NCI-H2029 treated with DMSO at 0.1 percent for 48 hours (cell line): Measurements from ENCODE around the gene PHACTR2.

Experiments
- DNase-seq: peaks from one replicate; lab custom pipeline; 2025; lab: John Stamatoyannopoulos, UW

PHACTR2 gene

GRCh38 chr6:143675382-143675900 is 2.3 kb upstream of the PHACTR2 start:
- DNase-seq: no peak

- no peak for DNase-seq
These were observed 1.8 kb upstream of the PHACTR2 start for GRCh38 chr6:143675946-143676345.

GRCh38 chr6:143676437-143677045 is 1.2 kb upstream of the PHACTR2 start:
- no peak for DNase-seq

- DNase-seq: no peak
These were observed 231 bp upstream of the PHACTR2 start for GRCh38 chr6:143677577-143677890.

- DNase-seq: no peak
These were observed 1.3 kb downstream of the PHACTR2 start for GRCh38 chr6:143679041-143679440.

- no peak for DNase-seq
These were observed 2.4 kb downstream of the PHACTR2 start for GRCh38 chr6:143680141-143680540.

GRCh38 chr6:143682805-143683204 is 5.0 kb downstream of the PHACTR2 start:
- DNase-seq: no peak

GRCh38 chr6:143684486-143684885 is 6.7 kb downstream of the PHACTR2 start:
- DNase-seq: no peak

- no peak for DNase-seq
These were observed 7.9 kb downstream of the PHACTR2 start for GRCh38 chr6:143685653-143686052.

- no peak for DNase-seq
These were observed 9.8 kb downstream of the PHACTR2 start for GRCh38 chr6:143687591-143687990.

GRCh38 chr6:143688681-143689080 is 10.9 kb downstream of the PHACTR2 start:
- no peak for DNase-seq

GRCh38 chr6:143689852-143690251 is 12.1 kb downstream of the PHACTR2 start:
- DNase-seq: no peak

- no peak for DNase-seq
These were observed 13.4 kb downstream of the PHACTR2 start for GRCh38 chr6:143691155-143691554.

GRCh38 chr6:143691900-143692636 is 14.3 kb downstream of the PHACTR2 start:
- DNase-seq: no peak

GRCh38 chr6:143692696-143693095 is 14.9 kb downstream of the PHACTR2 start:
- no peak for DNase-seq

- no peak for DNase-seq
These were observed 16.2 kb downstream of the PHACTR2 start for GRCh38 chr6:143694013-143694412.

GRCh38 chr6:143694560-143694959 is 16.8 kb downstream of the PHACTR2 start:
- no peak for DNase-seq

- DNase-seq: no peak
These were observed 17.6 kb downstream of the PHACTR2 start for GRCh38 chr6:143695130-143695968.

GRCh38 chr6:143695969-143696663 is 18.4 kb downstream of the PHACTR2 start:
- DNase-seq: no peak

GRCh38 chr6:143696664-143697000 is 18.9 kb downstream of the PHACTR2 start:
- no peak for DNase-seq

- DNase-seq: no peak
These were observed 19.5 kb downstream of the PHACTR2 start for GRCh38 chr6:143697076-143697800.

- no peak for DNase-seq
These were observed 20.6 kb downstream of the PHACTR2 start for GRCh38 chr6:143698329-143698728.
